Thyroid gland (tissue), 4 donors: Measurements from ENCODE around the gene JKAMP. TPM values are rescaled to one million over a fixed set of nuclear protein-coding genes. Genes with fewer than 3 reads are reported as not detected.

Experiments used
- DNase-seq, 2 donors: peaks; one replicate each; pipeline ENCODE4 v3.0.0-alpha.2; 2019
- H3K27ac ChIP-seq, 3 donors: fragments of 200-600 bp; sonication (generic); 1 replicate in 2 of 3; 2 replicates in 1 of 3; pipeline ENCODE4 v1.5.1; 2016 to 2019; ENCODE audit warnings: mild to moderate bottlenecking in 1 of 3, moderate library complexity in 1 of 3
- H3K27me3 ChIP-seq: fragments of 200-600 bp; sonication (generic); one replicate; pipeline ENCODE4 v1.5.1; 2019
- H3K36me3 ChIP-seq, 2 donors: fragments of 200-600 bp; sonication (generic); one replicate each; pipeline ENCODE4 v1.5.1; 2016 to 2019
- H3K4me1 ChIP-seq, 2 donors: fragments of 200-600 bp; sonication (generic); one replicate each; pipeline ENCODE4 v1.5.1; 2017 to 2019
- H3K4me3 ChIP-seq, 3 donors: fragments of 200-600 bp; sonication (generic); replicated peaks in 1 of 3; 1 replicate in 2 of 3; 2 replicates in 1 of 3; pipeline ENCODE4 v1.5.1; 2016; ENCODE audit warnings: mild to moderate bottlenecking in 1 of 3
- H3K9me3 ChIP-seq: fragments of 200-600 bp; sonication (generic); one replicate; pipeline ENCODE4 v1.5.1; 2017
- CTCF ChIP-seq, 6 experiments: fragments of 200-600 bp in 3 of 6; fragments of 450-650 bp in 3 of 6; sonication (generic) in 3 of 6; IDR thresholded peaks; one replicate each; pipeline ENCODE4 v1.5.1; 2016 to 2019; ENCODE audit warnings: antibody characterized with exemption in 6 of 6, mild to moderate bottlenecking in 2 of 6, inconsistent platforms in 1 of 6, moderate library complexity in 1 of 6
- POLR2A ChIP-seq, 2 donors: fragments of 450-650 bp; IDR thresholded peaks; one replicate each; pipeline ENCODE4 v1.6.1; 2017; ENCODE audit warnings: antibody characterized with exemption in 2 of 2, mild to moderate bottlenecking in 2 of 2, moderate library complexity in 1 of 2
- WGBS, 2 donors: methylation state at CpG; one replicate each; pipeline ENCODE4 v1.1.5; 2017; 5-methylcytosine and 5-hydroxymethylcytosine counted together
- intact Hi-C: fragments of 100-400 bp; cut with DNase I; formaldehyde crosslinking; loops from one replicate; pipeline ENCODE4 v1.15.1; 2023
- total RNA-seq, 4 donors: library from RNA; depleted of rRNA; stranded (reverse); fragments of >200 nt; gene quantifications; one replicate each; pipeline ENCODE4 v1.2.3, GENCODE V29; 2016

Gene JKAMP
- total RNA-seq, 4 donors from 2014 or later: 67.9 to 85.7 (median 75.5) TPM

GRCh38 chr14:59455411-59455810 is 28.9 kb upstream of the JKAMP start:
- H3K9me3 ChIP-seq: no peaks in the 10 kb centered on the region
- H3K4me3 ChIP-seq: no peak overlapping the region
- no peaks in the 10 kb centered on the region for H3K36me3 ChIP-seq
- H3K4me1 ChIP-seq: no peaks in the 10 kb centered on the region
- 94 to 100% methylated on average over 1 of the region's 1 CpG for WGBS, 2 donors
- H3K27me3 ChIP-seq: no peaks in the 10 kb centered on the region
- TF ChIP-seq POLR2A (IDR thresholded peaks at IDR 0.05) (no peak), CTCF (IDR thresholded peaks at IDR 0.05) (no peak)
- H3K27ac ChIP-seq: no peak overlapping the region
- intact Hi-C loops: no loop called here
- DNase-seq: no peak

GRCh38 chr14:59458486-59458885 is 25.8 kb upstream of the JKAMP start:
- no peak overlapping the region for H3K4me3 ChIP-seq
- H3K27me3 ChIP-seq: no peaks in the 10 kb centered on the region
- TF ChIP-seq CTCF (IDR thresholded peaks at IDR 0.05): no peak
- TF ChIP-seq POLR2A (IDR thresholded peaks at IDR 0.05): no peak
- no peaks in the 10 kb centered on the region for H3K9me3 ChIP-seq
- no peak for DNase-seq
- no peaks in the 10 kb centered on the region for H3K36me3 ChIP-seq
- intact Hi-C loops: no loop called here
- no peak overlapping the region for H3K27ac ChIP-seq
- H3K4me1 ChIP-seq: no peaks in the 10 kb centered on the region
- WGBS, 2 donors: 84 to 97% methylated on average over 2 of the region's 2 CpGs

GRCh38 chr14:59460378-59460777 is 23.9 kb upstream of the JKAMP start:
- WGBS, 2 donors: 98 to 100% methylated on average over 1 of the region's 1 CpG
- TF ChIP-seq CTCF (IDR thresholded peaks at IDR 0.05): no peak
- no peak for TF ChIP-seq POLR2A (IDR thresholded peaks at IDR 0.05)
- intact Hi-C loops: no loop called here

GRCh38 chr14:59461891-59462290 is 22.4 kb upstream of the JKAMP start:
- no peak for DNase-seq
- H3K27ac ChIP-seq: no peak overlapping the region
- peaks cover 7 to 8% of the 10 kb centered on the region in 2 donors for H3K4me1 ChIP-seq
- H3K9me3 ChIP-seq: no peaks in the 10 kb centered on the region
- H3K27me3 ChIP-seq: no peaks in the 10 kb centered on the region
- TF ChIP-seq POLR2A (IDR thresholded peaks at IDR 0.05): no peak
- no peak overlapping the region for H3K4me3 ChIP-seq
- H3K36me3 ChIP-seq: no peaks in the 10 kb centered on the region
- intact Hi-C loops: no loop called here
- WGBS, 2 donors: 95 to 97% methylated on average over 1 of the region's 1 CpG

More at GRCh38 chr14:59460378-59460777, 23.9 kb upstream of the JKAMP start:
- Histone ChIP-seq H3K9me3 (no peaks in the 10 kb centered on the region), H3K4me1 (peaks cover 7 to 8% of the 10 kb centered on the region in 2 donors), H3K36me3 (no peaks in the 10 kb centered on the region), H3K27me3 (no peaks in the 10 kb centered on the region), H3K4me3 (no peak overlapping the region), H3K27ac (no peak overlapping the region)
- no peak for DNase-seq

GRCh38 chr14:59463787-59464485 is 20.4 kb upstream of the JKAMP start:
- Histone ChIP-seq H3K9me3 (no peaks in the 10 kb centered on the region), H3K4me1 (peaks cover 7 to 8% of the 10 kb centered on the region in 2 donors), H3K27ac (peak overlapping the region in 1 of 3 donors; percentile 64), H3K4me3 (peak overlapping the region; percentile 4 to 56 (median 52)), H3K27me3 (no peaks in the 10 kb centered on the region), H3K36me3 (no peaks in the 10 kb centered on the region)
- intact Hi-C loops: no loop called here
- WGBS, 2 donors: 48 to 60% methylated on average over 22 to 42 of the region's 60 CpGs
- TF ChIP-seq POLR2A (IDR thresholded peaks at IDR 0.05) (no peak), CTCF (IDR thresholded peaks at IDR 0.05) (no peak)
- DNase-seq: no peak
